HL-60 (cell line): Measurements from ENCODE around the gene PLXDC2.

Experiments used
- GABPA ChIP-seq: IDR thresholded peaks from 2 replicates; pipeline ENCODE4 v1.6.1; 2012; ENCODE audit warnings: low read depth
- POLR2AphosphoS5 ChIP-seq: IDR thresholded peaks from 2 replicates; pipeline ENCODE4 v1.6.1; 2012; ENCODE audit warnings: low read depth
- SPI1 ChIP-seq: IDR thresholded peaks from 2 replicates; pipeline ENCODE4 v1.6.1; 2012; ENCODE audit warnings: low read depth, mild to moderate bottlenecking, borderline replicate concordance
- TF ChIP-seq, protein P1 (sequence below): IDR thresholded peaks from one replicate; pipeline ENCODE4 v1.5.1; 2011; ENCODE audit warnings: low read length, control low read depth, inconsistent platforms; ENCODE audit not compliant: insufficient read depth
- TF ChIP-seq, protein P2 (sequence below): IDR thresholded peaks from 2 replicates; pipeline ENCODE4 v1.6.1; 2012; ENCODE audit warnings: low read depth; ENCODE audit not compliant: insufficient replicate concordance

DNA sequence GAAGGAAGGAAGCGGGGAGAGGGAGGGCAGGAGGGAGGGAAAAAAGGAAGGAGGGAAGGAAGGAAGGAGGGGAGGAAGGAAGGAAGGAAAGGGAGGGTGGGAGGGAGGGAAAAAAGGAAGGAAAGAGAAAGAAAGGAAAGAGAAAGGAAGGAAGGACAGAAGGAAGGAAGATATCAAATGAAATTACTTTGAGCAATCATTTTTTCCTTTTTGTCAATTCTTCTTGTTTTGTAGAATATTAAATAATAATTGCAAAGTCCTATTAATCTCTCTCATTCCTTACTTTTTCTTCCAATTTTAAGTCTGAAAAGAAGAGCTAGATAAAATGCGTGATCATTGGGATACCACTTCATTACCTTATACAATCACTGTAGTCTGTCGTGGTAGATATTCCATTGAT lies 117.5 kb downstream of the PLXDC2 start:
- TF ChIP-seq, protein P1, sequence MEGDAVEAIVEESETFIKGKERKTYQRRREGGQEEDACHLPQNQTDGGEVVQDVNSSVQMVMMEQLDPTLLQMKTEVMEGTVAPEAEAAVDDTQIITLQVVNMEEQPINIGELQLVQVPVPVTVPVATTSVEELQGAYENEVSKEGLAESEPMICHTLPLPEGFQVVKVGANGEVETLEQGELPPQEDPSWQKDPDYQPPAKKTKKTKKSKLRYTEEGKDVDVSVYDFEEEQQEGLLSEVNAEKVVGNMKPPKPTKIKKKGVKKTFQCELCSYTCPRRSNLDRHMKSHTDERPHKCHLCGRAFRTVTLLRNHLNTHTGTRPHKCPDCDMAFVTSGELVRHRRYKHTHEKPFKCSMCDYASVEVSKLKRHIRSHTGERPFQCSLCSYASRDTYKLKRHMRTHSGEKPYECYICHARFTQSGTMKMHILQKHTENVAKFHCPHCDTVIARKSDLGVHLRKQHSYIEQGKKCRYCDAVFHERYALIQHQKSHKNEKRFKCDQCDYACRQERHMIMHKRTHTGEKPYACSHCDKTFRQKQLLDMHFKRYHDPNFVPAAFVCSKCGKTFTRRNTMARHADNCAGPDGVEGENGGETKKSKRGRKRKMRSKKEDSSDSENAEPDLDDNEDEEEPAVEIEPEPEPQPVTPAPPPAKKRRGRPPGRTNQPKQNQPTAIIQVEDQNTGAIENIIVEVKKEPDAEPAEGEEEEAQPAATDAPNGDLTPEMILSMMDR = no peak
- no peak for TF ChIP-seq SPI1
- no peak for TF ChIP-seq POLR2AphosphoS5
- no peak for TF ChIP-seq GABPA
- TF ChIP-seq, protein P2, sequence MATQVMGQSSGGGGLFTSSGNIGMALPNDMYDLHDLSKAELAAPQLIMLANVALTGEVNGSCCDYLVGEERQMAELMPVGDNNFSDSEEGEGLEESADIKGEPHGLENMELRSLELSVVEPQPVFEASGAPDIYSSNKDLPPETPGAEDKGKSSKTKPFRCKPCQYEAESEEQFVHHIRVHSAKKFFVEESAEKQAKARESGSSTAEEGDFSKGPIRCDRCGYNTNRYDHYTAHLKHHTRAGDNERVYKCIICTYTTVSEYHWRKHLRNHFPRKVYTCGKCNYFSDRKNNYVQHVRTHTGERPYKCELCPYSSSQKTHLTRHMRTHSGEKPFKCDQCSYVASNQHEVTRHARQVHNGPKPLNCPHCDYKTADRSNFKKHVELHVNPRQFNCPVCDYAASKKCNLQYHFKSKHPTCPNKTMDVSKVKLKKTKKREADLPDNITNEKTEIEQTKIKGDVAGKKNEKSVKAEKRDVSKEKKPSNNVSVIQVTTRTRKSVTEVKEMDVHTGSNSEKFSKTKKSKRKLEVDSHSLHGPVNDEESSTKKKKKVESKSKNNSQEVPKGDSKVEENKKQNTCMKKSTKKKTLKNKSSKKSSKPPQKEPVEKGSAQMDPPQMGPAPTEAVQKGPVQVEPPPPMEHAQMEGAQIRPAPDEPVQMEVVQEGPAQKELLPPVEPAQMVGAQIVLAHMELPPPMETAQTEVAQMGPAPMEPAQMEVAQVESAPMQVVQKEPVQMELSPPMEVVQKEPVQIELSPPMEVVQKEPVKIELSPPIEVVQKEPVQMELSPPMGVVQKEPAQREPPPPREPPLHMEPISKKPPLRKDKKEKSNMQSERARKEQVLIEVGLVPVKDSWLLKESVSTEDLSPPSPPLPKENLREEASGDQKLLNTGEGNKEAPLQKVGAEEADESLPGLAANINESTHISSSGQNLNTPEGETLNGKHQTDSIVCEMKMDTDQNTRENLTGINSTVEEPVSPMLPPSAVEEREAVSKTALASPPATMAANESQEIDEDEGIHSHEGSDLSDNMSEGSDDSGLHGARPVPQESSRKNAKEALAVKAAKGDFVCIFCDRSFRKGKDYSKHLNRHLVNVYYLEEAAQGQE = no peak
